ENCODE results near the gene VPS13C. TPM values are rescaled to one million over a fixed set of nuclear protein-coding genes. Genes with fewer than 3 reads are reported as not detected.
"Not testable (repeated sequence)": the region's sequence is repeated elsewhere in the genome, so short reads cannot be mapped to it uniquely, and the experiment has no call there.

The VPS13C gene
- total RNA-seq, 4 donors from 2014 or later: 7.6 to 43.1 (median 18.0) TPM

DNA sequence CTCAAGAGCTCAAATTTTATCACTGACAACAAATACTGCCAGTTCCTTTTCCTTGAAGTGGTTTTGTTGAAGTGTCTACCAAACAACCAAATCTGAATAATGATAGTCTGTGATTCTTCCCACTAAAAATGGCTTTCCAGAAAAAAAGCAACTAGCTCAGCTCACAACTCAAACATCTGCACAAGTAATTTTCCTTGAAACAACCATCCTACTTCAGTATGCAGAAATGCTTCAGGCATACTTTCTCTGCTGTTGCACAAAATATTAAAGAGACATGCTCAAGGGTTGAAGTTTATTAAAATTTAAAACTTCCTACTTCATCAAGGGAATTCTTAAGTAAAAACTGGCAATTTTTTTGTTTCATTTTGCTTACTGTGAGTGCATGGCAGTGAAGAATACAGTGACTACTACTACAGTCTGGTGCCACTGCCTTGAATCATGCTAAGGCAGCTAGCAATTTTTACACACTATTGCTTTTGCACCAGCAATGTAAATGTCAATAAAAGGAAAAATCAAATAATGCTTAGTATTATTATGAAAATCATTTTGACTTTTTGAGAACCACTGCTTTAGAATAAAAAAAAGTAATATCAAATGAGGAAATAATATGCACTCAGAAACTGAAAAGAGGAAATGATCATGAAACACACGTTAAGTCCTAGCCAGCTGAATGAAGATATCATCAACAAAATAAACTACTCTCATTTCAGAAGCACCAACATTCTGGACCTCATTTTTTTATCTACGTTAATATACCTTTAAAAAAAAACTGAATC, 33.6 kb downstream of the VPS13C start:
- TF ChIP-seq, protein P1, sequence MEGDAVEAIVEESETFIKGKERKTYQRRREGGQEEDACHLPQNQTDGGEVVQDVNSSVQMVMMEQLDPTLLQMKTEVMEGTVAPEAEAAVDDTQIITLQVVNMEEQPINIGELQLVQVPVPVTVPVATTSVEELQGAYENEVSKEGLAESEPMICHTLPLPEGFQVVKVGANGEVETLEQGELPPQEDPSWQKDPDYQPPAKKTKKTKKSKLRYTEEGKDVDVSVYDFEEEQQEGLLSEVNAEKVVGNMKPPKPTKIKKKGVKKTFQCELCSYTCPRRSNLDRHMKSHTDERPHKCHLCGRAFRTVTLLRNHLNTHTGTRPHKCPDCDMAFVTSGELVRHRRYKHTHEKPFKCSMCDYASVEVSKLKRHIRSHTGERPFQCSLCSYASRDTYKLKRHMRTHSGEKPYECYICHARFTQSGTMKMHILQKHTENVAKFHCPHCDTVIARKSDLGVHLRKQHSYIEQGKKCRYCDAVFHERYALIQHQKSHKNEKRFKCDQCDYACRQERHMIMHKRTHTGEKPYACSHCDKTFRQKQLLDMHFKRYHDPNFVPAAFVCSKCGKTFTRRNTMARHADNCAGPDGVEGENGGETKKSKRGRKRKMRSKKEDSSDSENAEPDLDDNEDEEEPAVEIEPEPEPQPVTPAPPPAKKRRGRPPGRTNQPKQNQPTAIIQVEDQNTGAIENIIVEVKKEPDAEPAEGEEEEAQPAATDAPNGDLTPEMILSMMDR (IDR thresholded peaks at IDR 0.05): no peak
- no peak for TF ChIP-seq POLR2A (IDR thresholded peaks at IDR 0.05)

DNA sequence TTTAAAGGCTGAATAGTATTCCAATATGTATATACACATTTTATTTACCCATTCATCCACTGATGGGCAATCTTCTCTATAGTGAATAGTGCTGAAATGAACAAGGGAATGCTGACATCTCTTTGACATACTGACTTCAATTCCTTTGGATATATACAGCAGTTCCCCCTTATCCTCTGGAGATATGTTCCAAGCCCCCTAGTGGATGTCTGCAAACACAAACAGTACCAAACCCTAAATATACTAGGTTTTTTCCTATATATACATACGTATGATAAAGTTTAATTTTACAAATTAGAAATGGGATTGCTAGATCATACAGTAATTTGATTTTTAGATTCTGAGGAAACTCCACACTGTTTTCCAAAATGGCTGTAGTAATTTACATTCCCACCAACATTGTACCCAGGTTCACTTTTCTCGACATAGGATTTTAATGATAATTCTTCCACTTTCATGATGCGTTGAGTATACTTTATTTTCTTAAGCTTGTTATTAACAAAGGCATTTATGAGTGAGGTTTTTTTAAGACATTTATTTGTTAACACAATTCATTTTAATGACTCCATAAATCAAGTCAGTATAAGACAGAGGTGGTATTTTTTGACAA, 38.2 kb downstream of the VPS13C start:
- Histone ChIP-seq H3K4me1 (no peaks in the 10 kb centered on the region), H3K4me3 (no peak overlapping the region), H3K27me3 (no peaks in the 10 kb centered on the region), H3K27ac (no peak overlapping the region), H3K36me3 (peaks cover 0 to 20% (median 0%) of the 10 kb centered on the region in 3 donors), H3K9me3 (no peaks in the 10 kb centered on the region)
- no peak for DNase-seq
- WGBS, 2 donors: 95 to 98% methylated on average over 3 of the region's 3 CpGs
- intact Hi-C loops (cut with DNase I): no loop called here
- TF ChIP-seq, protein P1 (IDR thresholded peaks at IDR 0.05): peak in 1 of 6 experiments; percentile 20
- no peak for TF ChIP-seq POLR2A (IDR thresholded peaks at IDR 0.05)

More for the DNA sequence above, 33.6 kb downstream of the VPS13C start:
- Histone ChIP-seq H3K27me3 (no peaks in the 10 kb centered on the region), H3K27ac (no peak overlapping the region), H3K4me1 (no peaks in the 10 kb centered on the region), H3K9me3 (no peaks in the 10 kb centered on the region), H3K36me3 (peaks cover 0 to 14% (median 0%) of the 10 kb centered on the region in 3 donors), H3K4me3 (no peak overlapping the region)
- WGBS, 2 donors: 52 to 84% methylated on average over 2 of the region's 2 CpGs
- DNase-seq: no peak
- intact Hi-C loops (cut with DNase I): no loop called here

DNA sequence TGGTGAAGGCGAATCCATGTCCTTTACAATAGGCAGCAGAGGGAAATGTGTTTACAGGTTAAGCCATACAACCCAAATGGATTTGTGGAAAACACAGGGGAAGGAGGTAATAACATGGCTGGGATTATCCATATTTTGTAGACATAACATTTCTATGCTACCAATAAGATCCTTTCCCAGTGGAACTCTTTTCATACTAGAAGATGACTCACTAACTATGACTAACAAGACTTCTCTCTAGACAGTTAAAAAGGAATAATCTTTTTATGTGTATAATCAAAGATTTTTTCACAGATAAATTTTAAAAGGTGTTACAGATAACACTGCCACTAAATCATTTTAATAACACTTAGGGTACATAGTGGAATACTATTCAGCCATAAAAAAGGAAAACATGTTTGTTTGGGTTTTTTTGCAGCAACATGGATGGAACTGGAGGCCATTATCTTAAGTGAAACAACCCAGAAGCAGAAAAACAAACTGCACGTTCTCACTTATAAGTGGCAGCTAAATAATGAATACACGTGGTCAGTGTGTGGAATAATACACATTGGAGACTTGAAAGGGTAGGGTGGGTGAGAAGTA, 39.6 kb downstream of the VPS13C start:
- 93% methylated on average over 3 of the region's 3 CpGs for WGBS, 2 donors
- intact Hi-C loops (cut with DNase I): no loop called here

DNA sequence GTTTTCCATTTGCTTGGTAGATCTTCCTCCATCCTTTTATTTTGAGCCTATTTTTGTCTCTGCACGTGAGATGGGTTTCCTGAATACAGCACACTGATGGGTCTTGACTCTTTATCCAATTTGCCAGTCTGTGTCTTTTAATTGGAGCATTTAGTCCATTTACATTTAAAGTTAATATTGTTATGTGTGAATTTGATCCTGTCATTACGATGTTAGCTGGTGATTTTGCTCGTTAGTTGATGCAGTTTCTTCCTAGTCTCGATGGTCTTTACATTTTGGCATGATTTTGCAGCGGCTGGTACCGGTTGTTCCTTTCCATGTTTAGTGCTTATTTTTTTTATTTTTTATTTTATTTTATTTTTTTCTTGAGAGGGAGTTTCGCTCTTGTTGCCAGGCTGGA, 54.9 kb downstream of the VPS13C start:
- H3K27ac ChIP-seq; intact Hi-C loops (cut with DNase I); H3K9me3 ChIP-seq; DNase-seq; H3K4me1 ChIP-seq; H3K4me3 ChIP-seq; H3K27me3 ChIP-seq: not testable (repeated sequence)
- WGBS, 2 donors: 92 to 94% methylated on average over 6 to 7 of the region's 7 CpGs
- peaks cover 0 to 28% (median 4%) of the 10 kb centered on the region in 3 donors for H3K36me3 ChIP-seq

More for the DNA sequence above, 39.6 kb downstream of the VPS13C start:
- TF ChIP-seq, protein P1 (IDR thresholded peaks at IDR 0.05): no peak
- no peak for TF ChIP-seq POLR2A (IDR thresholded peaks at IDR 0.05)
- no peaks in the 10 kb centered on the region for H3K4me1 ChIP-seq
- H3K36me3 ChIP-seq: peaks cover 0 to 20% (median 0%) of the 10 kb centered on the region in 3 donors
- no peaks in the 10 kb centered on the region for H3K27me3 ChIP-seq
- no peak for DNase-seq
- H3K9me3 ChIP-seq: no peaks in the 10 kb centered on the region
- H3K27ac ChIP-seq: no peak overlapping the region
- H3K4me3 ChIP-seq: no peak overlapping the region

DNA sequence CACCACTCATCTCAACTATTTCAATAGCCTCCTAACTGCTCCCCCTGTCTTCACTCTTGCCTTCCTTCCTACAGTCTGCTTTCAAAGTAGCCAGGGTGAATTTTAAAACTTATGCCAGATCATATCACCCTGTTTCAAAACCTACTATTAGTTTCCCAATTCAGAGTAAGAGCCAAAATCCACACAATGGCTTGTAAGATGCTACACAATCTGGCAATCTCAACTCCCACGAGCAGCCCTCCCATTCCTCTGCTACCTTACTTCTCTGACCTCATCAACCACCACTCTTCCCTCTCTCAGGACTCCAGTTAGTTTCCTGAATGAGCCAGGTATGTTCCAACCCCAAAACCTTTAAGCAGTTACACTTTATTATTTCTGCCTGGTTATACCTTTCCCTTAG, 62.5 kb downstream of the VPS13C start:
- no peaks in the 10 kb centered on the region for H3K27me3 ChIP-seq
- no peak overlapping the region for H3K4me3 ChIP-seq
- WGBS, 2 donors: 82 to 84% methylated on average over 1 of the region's 1 CpG
- no peaks in the 10 kb centered on the region for H3K9me3 ChIP-seq
- no peak overlapping the region for H3K27ac ChIP-seq
- peaks cover 0 to 15% (median 0%) of the 10 kb centered on the region in 3 donors for H3K36me3 ChIP-seq
- intact Hi-C loops (cut with DNase I): no loop called here
- DNase-seq: no peak
- H3K4me1 ChIP-seq: no peaks in the 10 kb centered on the region
- TF ChIP-seq, protein P1 (IDR thresholded peaks at IDR 0.05): no peak
- TF ChIP-seq POLR2A (IDR thresholded peaks at IDR 0.05): no peak

Data from esophagus squamous epithelium (tissue), 5 donors.